ENCODE data around the gene GABRP.
"Not testable (repeated sequence)": the region's sequence is repeated elsewhere in the genome, so short reads cannot be mapped to it uniquely, and the experiment has no call there.

The GABRP gene, protein sequence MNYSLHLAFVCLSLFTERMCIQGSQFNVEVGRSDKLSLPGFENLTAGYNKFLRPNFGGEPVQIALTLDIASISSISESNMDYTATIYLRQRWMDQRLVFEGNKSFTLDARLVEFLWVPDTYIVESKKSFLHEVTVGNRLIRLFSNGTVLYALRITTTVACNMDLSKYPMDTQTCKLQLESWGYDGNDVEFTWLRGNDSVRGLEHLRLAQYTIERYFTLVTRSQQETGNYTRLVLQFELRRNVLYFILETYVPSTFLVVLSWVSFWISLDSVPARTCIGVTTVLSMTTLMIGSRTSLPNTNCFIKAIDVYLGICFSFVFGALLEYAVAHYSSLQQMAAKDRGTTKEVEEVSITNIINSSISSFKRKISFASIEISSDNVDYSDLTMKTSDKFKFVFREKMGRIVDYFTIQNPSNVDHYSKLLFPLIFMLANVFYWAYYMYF

GRCh38 chr5:170783498-170784247 is at the start of gene GABRP:
GABRP (plus strand) TSS chr5:170783725; CDS start chr5:170788616, 4,891 bp downstream.
- DNase-seq (ENCODE audit: low read depth, low spot score): no peak

DNA sequence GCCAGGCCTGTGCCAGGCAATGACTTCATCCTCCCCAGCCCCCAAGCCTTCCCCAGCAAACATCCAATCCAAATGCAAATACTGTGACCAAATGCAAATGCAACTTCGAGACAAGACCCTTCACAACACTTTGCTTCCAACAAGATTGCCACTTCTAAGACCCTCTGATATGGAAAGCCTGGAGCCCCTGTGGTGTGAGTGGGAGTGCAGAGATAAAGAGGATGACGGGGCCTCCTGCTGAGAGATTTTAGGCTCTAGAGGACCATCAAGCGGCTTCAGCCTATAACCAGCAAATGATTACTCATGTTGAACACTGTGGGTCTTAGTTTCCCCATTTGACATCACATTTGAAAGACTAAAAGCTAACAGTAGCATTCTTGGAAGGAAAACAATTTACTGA is 46.6 kb upstream of the GABRP start:
- no peak for DNase-seq (ENCODE audit: low read depth, low spot score)

GRCh38 chr5:170737591-170737990 is 45.9 kb upstream of the GABRP start:
- no peak for DNase-seq (ENCODE audit: low read depth, low spot score)

DNA sequence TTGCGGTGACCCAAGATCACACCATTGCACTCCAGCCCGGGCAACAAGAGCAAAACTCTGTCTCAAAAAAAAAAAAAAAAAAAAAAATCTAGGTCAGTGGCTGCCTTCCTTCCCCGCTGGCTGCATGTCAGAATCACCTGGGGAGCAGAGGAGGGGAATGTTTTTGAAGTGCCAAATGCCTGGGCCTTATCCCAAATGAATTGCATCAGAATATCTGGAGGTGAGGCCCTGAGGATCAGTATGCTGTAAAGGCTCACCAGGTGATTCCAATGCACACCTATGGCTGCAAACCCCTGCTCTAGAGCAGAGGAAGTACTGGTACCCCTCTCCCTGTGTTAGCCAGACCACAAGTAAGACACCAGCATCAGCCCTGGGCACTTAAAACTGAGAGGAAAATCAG is 44.7 kb upstream of the GABRP start:
- no peak for DNase-seq (ENCODE audit: low read depth, low spot score)

GRCh38 chr5:170739446-170739845 is 44.1 kb upstream of the GABRP start:
- no peak for DNase-seq (ENCODE audit: low read depth, low spot score)

DNA sequence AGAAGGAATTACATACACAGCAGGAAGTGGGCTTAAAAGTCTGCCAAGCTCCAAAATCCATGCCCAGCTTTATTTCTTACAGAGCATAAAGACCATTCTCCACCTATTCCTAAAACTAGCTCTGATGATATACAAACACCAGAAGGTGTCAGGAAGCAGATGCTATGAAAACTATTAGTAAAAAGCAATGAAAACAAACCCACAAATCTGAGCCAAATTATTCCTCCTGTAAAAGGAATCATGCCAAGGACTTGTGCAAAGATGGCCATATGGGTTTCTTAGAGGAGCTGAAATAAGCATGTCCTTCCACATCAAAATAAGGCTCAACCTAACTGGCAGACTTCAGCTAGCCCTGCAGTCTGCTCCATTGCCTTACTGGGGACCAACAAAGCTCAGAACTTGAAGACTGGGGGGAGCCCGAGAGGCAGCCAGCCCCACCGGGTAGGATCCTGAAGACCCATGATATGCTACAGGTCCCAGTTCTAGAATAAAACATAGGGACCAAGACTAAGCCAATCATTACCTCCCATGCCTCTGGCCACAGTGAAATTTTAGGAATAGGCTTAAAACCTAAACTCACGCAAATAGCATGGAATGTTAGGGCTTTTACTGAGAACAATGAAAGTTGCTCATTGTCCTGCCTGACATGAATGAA is 42.8 kb upstream of the GABRP start:
- no peak for DNase-seq (ENCODE audit: low read depth, low spot score)

DNA sequence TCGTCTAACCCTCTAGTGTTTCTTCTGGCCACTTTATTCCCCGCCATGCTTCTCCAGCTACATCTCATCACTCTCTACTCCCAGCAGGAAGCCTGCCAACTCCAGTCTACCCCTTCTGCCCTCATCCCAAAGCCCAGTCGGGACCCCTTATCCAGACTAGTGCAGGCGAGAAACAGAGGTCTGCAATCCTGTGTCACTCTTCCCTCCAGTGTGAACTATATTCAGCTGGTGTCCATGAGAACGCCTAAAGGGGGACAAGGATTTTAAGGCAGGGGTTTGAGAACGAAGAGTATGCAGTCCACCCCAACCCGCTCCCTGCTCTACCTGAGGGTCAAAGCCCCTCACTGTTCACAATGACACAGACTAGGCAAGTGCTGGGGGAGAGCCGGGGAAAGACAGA is 41.7 kb upstream of the GABRP start:
- DNase-seq (ENCODE audit: low read depth, low spot score): no peak

DNA sequence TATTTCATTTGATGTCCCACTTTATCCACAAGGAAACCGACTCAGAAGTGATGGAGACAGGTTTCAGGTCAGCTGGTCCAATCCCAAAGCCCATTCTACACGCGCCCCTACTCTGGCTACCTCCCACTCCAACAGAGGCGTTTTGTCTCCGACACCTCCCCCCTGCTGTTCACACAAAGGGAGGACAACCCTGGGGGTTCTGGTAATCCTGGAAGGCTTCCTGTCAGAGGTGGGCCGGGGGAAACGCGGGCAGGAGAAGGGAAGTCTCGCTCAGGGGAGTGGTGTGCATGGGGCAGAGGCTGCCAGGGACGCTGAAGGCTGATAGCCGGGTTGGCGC is 39.7 kb upstream of the GABRP start:
- no peak for DNase-seq (ENCODE audit: low read depth, low spot score)

DNA sequence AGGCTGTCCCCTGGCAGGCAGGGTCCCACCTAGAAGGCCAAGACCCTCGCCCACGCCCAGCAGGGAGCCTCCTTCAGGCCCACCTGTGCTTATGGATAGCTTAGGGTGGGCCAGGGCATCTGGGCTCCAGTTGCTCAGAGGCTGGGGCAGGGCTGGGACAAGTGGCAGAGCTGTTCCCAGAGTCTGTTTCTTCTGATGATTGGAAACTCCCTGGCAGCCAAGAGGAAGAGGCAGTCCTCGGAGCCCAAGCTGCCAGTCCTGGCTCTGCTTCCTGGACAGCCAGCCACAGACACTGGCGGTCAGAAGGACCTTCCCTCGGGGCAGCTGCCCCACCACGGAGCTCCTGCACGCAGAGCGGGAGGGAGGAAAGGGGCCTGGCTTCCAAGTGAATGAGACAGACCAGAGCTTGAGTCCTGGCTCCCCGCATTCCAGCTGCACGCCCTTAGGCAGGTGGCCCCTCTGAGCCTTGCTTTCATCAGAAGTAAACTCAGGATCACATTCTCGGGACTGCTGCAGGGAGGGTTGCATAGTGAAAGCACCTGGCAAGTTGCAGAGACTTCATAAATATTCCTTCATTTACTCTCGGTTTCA is 37.9 kb upstream of the GABRP start:
- no peak for DNase-seq (ENCODE audit: low read depth, low spot score)

GRCh38 chr5:170746075-170746960 is 37.2 kb upstream of the GABRP start:
- DNase-seq (ENCODE audit: low read depth, low spot score): no peak

DNA sequence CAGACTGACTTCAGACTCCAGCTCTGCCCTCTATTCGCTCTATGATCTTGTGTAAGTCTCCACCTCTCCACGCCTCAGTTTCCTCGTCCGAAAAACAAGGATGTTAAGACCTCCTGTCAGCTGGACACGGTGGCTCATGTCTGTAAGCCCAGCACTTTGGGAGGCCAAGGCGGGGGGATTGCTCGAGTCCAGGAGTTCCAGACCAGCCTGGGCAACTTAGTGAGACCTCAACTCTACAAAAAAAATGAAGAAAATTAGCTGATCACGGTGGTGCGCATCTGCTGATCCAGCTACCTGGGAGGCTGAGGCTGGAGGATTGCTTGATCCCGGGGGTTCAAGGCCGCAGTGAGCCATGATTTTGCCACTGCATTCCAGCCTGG is 36.6 kb upstream of the GABRP start:
- no peak for DNase-seq (ENCODE audit: low read depth, low spot score)

DNA sequence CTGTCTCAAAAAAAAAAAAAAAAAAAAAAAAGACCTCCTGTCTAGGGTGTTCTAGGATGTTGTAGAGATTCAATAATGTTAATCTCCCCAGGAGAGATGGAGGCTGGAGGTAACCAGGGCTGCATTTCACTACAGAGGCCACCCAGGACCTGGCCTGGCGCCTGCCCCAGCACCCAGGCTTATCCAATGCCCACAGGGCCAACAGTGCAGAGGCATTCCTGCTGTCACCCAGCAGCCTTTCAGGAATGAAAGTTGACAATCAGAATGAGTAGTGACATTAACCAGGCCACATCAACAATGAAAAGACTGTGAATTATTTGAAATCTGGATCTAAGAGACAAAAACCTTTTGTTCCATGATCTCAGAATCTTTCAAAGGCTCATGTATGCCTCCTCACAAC is 36.2 kb upstream of the GABRP start:
- no peak for DNase-seq (ENCODE audit: low read depth, low spot score)

GRCh38 chr5:170747851-170748250 is 35.7 kb upstream of the GABRP start:
- DNase-seq (ENCODE audit: low read depth, low spot score): no peak

DNA sequence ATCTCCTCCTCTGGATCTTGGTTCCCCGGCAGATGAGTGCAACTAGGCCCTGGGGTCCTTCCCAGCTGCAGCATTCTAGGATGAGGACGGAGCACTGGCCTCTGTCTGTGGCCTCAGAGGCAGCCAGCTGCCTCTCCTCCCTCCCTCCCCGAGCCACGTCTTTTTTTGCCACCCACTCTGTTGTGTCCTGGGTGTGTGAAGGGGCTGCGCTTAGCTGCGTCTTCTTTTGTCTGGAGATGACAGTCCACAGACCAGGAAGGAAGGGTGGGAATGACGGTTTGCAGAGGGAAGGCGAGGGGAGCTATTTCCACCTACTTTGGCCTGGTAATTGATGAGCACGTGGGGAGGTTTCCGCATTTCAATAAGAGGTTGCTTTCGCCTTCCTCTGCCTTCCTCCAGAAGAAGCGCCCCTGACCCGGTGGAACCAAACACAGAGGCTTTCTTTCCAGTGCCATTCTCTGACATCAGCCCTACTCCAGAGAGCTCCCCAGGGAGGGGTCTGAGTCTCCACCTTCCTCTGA is 34.5 kb upstream of the GABRP start:
- no peak for DNase-seq (ENCODE audit: low read depth, low spot score)

DNA sequence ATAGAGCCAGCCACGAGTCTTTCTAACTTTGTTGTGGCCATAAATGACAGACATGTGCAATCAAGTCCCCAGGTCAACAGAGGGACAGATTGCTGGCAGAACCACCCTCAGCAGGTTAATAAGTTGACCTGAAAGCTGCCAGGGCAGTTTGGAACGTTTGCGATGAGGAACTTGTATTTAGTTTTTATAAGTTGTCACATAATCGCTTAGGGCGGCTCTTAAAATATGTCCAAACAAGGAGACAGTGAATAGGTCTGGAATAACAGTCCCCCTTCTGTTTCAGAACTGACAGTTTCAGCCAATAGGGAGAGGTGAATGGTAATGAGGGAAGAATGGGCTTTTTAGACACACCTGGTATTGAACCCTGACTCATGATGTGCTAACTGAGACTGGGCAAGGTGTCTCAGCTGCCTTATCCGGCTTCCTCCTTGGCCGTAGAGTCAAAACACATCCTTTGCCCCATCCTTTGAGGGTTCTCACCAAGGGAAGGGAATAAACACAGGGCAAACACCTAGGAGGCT is 33.6 kb upstream of the GABRP start:
- DNase-seq (ENCODE audit: low read depth, low spot score): no peak

DNA sequence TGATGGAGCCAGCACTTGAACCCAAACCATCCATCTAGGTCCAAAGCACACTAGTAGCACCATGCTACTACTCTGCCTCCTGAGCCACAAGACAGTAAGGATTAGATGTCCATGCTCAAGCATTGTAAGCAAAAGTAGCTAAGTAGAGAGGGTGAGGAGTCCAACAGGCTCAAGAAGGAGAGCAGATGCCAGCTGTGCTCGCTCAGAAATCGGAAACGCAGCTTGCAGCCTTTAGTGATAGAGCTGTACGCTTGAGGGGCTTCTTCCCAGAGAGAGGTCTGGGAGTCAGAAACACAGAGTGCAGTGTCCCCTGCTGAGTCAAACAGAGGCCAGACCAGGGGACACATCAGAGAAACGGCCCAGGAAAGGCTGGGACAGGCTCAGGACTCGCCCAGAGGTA is 32.7 kb upstream of the GABRP start:
- no peak for DNase-seq (ENCODE audit: low read depth, low spot score)

- no peak for DNase-seq (ENCODE audit: low read depth, low spot score)
Measured at GRCh38 chr5:170751631-170752030, 31.9 kb upstream of the GABRP start.

DNA sequence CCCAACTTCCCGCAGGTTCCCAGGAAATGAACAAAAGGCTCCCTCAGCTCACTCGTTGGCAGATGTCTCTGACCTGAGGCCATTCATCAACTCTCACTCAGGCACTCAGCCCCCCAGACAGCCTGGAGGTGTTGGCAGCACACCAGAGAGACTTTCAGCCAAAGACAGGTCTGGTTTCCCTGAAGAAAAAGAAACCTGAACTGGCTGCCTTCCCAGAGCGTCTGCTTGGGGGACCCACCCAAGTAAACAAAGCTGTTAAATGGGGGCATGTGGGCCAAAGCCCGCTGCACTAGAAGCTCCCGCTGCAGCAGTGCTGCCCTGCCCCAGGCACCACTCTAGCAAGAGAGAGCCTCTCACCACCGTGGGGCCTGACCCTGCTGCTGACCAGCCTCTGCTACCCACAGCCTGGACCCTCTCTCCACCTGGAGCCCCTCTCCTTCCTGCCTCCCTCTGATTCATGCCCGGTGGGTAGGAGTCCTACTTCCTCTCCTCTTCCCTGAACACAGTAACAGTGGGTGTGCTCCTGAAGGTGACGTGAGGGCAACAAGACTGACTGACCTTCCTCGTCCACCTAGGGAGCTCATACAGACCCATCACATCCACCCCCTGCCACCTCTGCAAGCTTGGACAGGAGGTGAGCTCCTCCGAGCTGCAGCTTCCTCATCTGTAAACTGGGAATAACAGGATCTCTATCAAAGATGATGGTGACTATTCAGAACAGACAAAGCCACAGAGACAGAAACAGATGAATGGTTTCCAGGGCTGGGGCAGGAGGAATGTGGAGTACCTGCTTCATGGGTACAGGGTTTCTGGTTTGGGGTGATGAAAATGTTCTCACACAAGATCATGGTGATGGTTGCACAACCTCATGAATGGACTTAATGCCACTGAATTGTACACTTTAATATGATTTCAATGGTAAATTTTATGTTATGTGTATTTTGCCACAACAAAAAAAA is 31.0 kb upstream of the GABRP start:
- DNase-seq (ENCODE audit: low read depth, low spot score): no peak

DNA sequence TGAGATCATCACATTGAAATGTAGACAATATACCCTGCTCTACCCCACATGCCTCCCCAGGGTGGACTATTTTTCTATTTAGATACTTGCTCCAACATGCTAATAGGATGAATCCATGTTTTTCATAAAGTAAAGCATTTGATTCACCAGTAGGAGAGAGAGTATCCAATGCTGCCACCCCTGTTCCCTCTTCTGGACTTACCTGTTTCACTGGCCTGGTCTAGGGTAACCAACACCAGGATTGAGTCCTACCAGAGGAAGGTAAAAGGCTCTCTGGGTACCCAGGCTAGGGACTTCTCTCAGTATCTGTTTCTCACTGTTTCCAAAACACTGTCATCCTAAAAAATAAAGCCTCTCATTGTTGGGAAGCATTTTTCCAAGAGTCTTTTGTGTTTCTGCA is 30.2 kb upstream of the GABRP start:
- no peak for DNase-seq (ENCODE audit: low read depth, low spot score)

GRCh38 chr5:170754508-170754907 is 29.0 kb upstream of the GABRP start:
- not testable (repeated sequence) for DNase-seq (ENCODE audit: low read depth, low spot score)

Data from iPS DF 19.7 (cell line).